ENCODE measurements around the gene ITGB5. TPM values are rescaled to one million over a fixed set of nuclear protein-coding genes. Genes with fewer than 3 reads are reported as not detected.

ITGB5 gene
- total and polyA plus RNA-seq, 4 donors: 16.9 to 66.6 (median 48.0) TPM

GRCh38 chr3:124862006-124862405 is 25.2 kb downstream of the ITGB5 start:
- TF ChIP-seq FOXA2 (IDR thresholded peaks at IDR 0.05): no peak
- no peak for TF ChIP-seq RAD21 (IDR thresholded peaks at IDR 0.05)
- TF ChIP-seq EGR1 (IDR thresholded peaks at IDR 0.05; ENCODE audit: low read depth in 2 of 2): no peak
- no peak for TF ChIP-seq TAF1 (conservative IDR thresholded peaks at IDR 0.05)
- TF ChIP-seq, protein P1, sequence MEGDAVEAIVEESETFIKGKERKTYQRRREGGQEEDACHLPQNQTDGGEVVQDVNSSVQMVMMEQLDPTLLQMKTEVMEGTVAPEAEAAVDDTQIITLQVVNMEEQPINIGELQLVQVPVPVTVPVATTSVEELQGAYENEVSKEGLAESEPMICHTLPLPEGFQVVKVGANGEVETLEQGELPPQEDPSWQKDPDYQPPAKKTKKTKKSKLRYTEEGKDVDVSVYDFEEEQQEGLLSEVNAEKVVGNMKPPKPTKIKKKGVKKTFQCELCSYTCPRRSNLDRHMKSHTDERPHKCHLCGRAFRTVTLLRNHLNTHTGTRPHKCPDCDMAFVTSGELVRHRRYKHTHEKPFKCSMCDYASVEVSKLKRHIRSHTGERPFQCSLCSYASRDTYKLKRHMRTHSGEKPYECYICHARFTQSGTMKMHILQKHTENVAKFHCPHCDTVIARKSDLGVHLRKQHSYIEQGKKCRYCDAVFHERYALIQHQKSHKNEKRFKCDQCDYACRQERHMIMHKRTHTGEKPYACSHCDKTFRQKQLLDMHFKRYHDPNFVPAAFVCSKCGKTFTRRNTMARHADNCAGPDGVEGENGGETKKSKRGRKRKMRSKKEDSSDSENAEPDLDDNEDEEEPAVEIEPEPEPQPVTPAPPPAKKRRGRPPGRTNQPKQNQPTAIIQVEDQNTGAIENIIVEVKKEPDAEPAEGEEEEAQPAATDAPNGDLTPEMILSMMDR (IDR thresholded peaks at IDR 0.05; ENCODE audit: low read depth, low read length, missing input control): no peak
- TF ChIP-seq HNF4G (IDR thresholded peaks at IDR 0.05): no peak
- no peak for TF ChIP-seq HNF4A (conservative IDR thresholded peaks at IDR 0.05)
- TF ChIP-seq, protein P2, sequence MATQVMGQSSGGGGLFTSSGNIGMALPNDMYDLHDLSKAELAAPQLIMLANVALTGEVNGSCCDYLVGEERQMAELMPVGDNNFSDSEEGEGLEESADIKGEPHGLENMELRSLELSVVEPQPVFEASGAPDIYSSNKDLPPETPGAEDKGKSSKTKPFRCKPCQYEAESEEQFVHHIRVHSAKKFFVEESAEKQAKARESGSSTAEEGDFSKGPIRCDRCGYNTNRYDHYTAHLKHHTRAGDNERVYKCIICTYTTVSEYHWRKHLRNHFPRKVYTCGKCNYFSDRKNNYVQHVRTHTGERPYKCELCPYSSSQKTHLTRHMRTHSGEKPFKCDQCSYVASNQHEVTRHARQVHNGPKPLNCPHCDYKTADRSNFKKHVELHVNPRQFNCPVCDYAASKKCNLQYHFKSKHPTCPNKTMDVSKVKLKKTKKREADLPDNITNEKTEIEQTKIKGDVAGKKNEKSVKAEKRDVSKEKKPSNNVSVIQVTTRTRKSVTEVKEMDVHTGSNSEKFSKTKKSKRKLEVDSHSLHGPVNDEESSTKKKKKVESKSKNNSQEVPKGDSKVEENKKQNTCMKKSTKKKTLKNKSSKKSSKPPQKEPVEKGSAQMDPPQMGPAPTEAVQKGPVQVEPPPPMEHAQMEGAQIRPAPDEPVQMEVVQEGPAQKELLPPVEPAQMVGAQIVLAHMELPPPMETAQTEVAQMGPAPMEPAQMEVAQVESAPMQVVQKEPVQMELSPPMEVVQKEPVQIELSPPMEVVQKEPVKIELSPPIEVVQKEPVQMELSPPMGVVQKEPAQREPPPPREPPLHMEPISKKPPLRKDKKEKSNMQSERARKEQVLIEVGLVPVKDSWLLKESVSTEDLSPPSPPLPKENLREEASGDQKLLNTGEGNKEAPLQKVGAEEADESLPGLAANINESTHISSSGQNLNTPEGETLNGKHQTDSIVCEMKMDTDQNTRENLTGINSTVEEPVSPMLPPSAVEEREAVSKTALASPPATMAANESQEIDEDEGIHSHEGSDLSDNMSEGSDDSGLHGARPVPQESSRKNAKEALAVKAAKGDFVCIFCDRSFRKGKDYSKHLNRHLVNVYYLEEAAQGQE (IDR thresholded peaks at IDR 0.05): no peak
- no peak for TF ChIP-seq ATF3 (IDR thresholded peaks at IDR 0.05)
- no peak for TF ChIP-seq SP1 (IDR thresholded peaks at IDR 0.05)
- no peak for TF ChIP-seq YY1 (IDR thresholded peaks at IDR 0.05)
- TF ChIP-seq ZBTB33 (IDR thresholded peaks at IDR 0.05): no peak
- no peak for TF ChIP-seq NR2F2 (IDR thresholded peaks at IDR 0.05)
- TF ChIP-seq JUND (IDR thresholded peaks at IDR 0.05): no peak
- TF ChIP-seq GABPA (IDR thresholded peaks at IDR 0.05 in 1 of 2, conservative IDR thresholded peaks at IDR 0.05 in 1 of 2): no peak
- TF ChIP-seq RXRA (IDR thresholded peaks at IDR 0.05): no peak
- TF ChIP-seq, protein P3, sequence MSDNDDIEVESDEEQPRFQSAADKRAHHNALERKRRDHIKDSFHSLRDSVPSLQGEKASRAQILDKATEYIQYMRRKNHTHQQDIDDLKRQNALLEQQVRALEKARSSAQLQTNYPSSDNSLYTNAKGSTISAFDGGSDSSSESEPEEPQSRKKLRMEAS (IDR thresholded peaks at IDR 0.05): no peak
- TF ChIP-seq FOXA1 (IDR thresholded peaks at IDR 0.05): no peak
- 89% methylated on average over 2 of the region's 2 CpGs for WGBS

More at GRCh38 chr3:124862006-124862405, 25.2 kb downstream of the ITGB5 start:
- Histone ChIP-seq H3K27ac (ENCODE audit: low read depth in 1 of 2, low read length in 2 of 2) (no peak overlapping the region), H3K4me3 (ENCODE audit: low read depth in 1 of 3, low read length in 3 of 3) (no peak overlapping the region), H3K9ac (ENCODE audit: low read depth in 1 of 2, low read length in 2 of 2) (no peak overlapping the region), H3K27me3 (ENCODE audit: control insufficient read depth in 4 of 4, insufficient read depth in 4 of 4, low read length in 3 of 4) (no peaks in the 10 kb centered on the region), H3K9me3 (ENCODE audit: control insufficient read depth in 4 of 4, low read length in 3 of 4) (no peaks in the 10 kb centered on the region), H3K4me1 (ENCODE audit: control insufficient read depth in 4 of 4, insufficient read depth in 4 of 4, low read length in 3 of 4) (peaks cover 2 to 17% (median 7%) of the 10 kb centered on the region in 4 donors), H3K36me3 (ENCODE audit: control insufficient read depth in 4 of 4, insufficient read depth in 3 of 4, low read depth in 1 of 4, low read length in 3 of 4) (peaks cover 0 to 10% (median under 1%) of the 10 kb centered on the region in 4 donors)
- no peak for DNase-seq (ENCODE audit: low spot score)

Measured in liver (tissue), 9 donors.